GM23338 (cell line): ENCODE results near the gene SELENOS. TPM values are rescaled to one million over a fixed set of nuclear protein-coding genes. Genes with fewer than 3 reads are reported as not detected.

Source experiments
- ATAC-seq: fragments of 200-7000 bp; cut with Tn5 transposase; 3 replicates; pipeline ENCODE4 v1.9.1; 2020
- DNase-seq: peaks from one replicate; pipeline ENCODE4 v3.0.0-alpha.2; 2015; ENCODE audit warnings: low spot score
- H2AFZ ChIP-seq: fragments of 200-600 bp; sonication (generic); 2 replicates; pipeline ENCODE4 v1.8.0; 2016; ENCODE audit warnings: antibody characterized with exemption, mild to moderate bottlenecking, moderate library complexity
- H3F3A ChIP-seq: fragments of 200-600 bp; sonication (generic); replicated peaks from 2 replicates; pipeline ENCODE4 v1.8.0; 2017; ENCODE audit warnings: antibody characterized with exemption, mixed run types, low read depth
- H3K27ac ChIP-seq: fragments of 200-600 bp; sonication (generic); 2 replicates; pipeline ENCODE4 v1.6.1; 2016; ENCODE audit warnings: low read depth
- H3K27me3 ChIP-seq: fragments of 200-600 bp; sonication (generic); 2 replicates; pipeline ENCODE4 v1.8.0; 2016; ENCODE audit warnings: mild to moderate bottlenecking, mixed run types, moderate library complexity; ENCODE audit not compliant: insufficient read depth
- H3K36me3 ChIP-seq: fragments of 200-600 bp; sonication (generic); 2 replicates; pipeline ENCODE4 v1.8.0; 2016; ENCODE audit warnings: mild to moderate bottlenecking; ENCODE audit not compliant: insufficient read depth
- H3K4me1 ChIP-seq: fragments of 200-600 bp; sonication (generic); 2 replicates; pipeline ENCODE4 v1.8.0; 2016; ENCODE audit warnings: mild to moderate bottlenecking, moderate library complexity; ENCODE audit not compliant: insufficient read depth
- H3K4me2 ChIP-seq: fragments of 200-600 bp; sonication (generic); 2 replicates; pipeline ENCODE4 v1.7.1; 2017; ENCODE audit warnings: mixed run types
- H3K4me3 ChIP-seq: fragments of 200-600 bp; sonication (generic); 2 replicates; pipeline ENCODE4 v1.6.1; 2016; ENCODE audit warnings: mixed run types
- H3K79me2 ChIP-seq: fragments of 200-600 bp; sonication (generic); replicated peaks from 2 replicates; pipeline ENCODE4 v1.8.0; 2017; ENCODE audit warnings: mild to moderate bottlenecking; ENCODE audit not compliant: insufficient read depth
- H3K9me2 ChIP-seq: fragments of 200-600 bp; sonication (generic); 2 replicates; pipeline ENCODE4 v1.8.0; 2017; ENCODE audit not compliant: insufficient read depth
- H4K20me1 ChIP-seq: fragments of 200-600 bp; sonication (generic); replicated peaks from 2 replicates; pipeline ENCODE4 v1.8.0; 2017; ENCODE audit warnings: mild to moderate bottlenecking; ENCODE audit not compliant: insufficient read depth
- H3K27ac Mint-ChIP-seq: 2 replicates; pipeline ENCODE4 v1.8.0; 2020; ENCODE audit warnings: inconsistent platforms, mild to moderate bottlenecking, moderate library complexity, mixed read lengths
- H3K27me3 Mint-ChIP-seq: 3 replicates; pipeline ENCODE4 v1.8.0; 2022; ENCODE audit warnings: low read depth, mild to moderate bottlenecking, moderate library complexity, mixed read lengths, inconsistent platforms; ENCODE audit not compliant: insufficient read depth, poor library complexity
- H3K36me3 Mint-ChIP-seq: 3 replicates; pipeline ENCODE4 v1.8.0; 2021; ENCODE audit warnings: low read depth, mild to moderate bottlenecking, inconsistent platforms, moderate library complexity, mixed read lengths
- H3K4me1 Mint-ChIP-seq: 3 replicates; pipeline ENCODE4 v1.8.0; 2020; ENCODE audit warnings: mild to moderate bottlenecking, inconsistent platforms, mixed read lengths
- H3K4me3 Mint-ChIP-seq: 3 replicates; pipeline ENCODE4 v1.8.0; 2021; ENCODE audit warnings: moderate library complexity, mild to moderate bottlenecking, inconsistent platforms, mixed read lengths
- H3K9me3 Mint-ChIP-seq: 3 replicates; pipeline ENCODE4 v1.8.0; 2020; ENCODE audit warnings: moderate library complexity, mild to moderate bottlenecking, inconsistent platforms, mixed read lengths
- EZH2 ChIP-seq: fragments of 200-600 bp; sonication (generic); IDR thresholded peaks from one replicate; pipeline ENCODE4 v1.8.0; 2017; ENCODE audit warnings: antibody characterized with exemption, mild to moderate bottlenecking, low read depth; ENCODE audit not compliant: unreplicated experiment
- POLR2AphosphoS5 ChIP-seq: IDR thresholded peaks from 2 replicates; pipeline ENCODE4 v1.6.1; 2016; ENCODE audit warnings: antibody characterized with exemption, low read depth
- ZNF331 ChIP-seq: fragments of 250-450 bp; sonication (Bioruptor Pico); IDR thresholded peaks from 2 replicates; pipeline ENCODE4 v1.5.0; 2020; ENCODE audit warnings: low read depth, mild to moderate bottlenecking, moderate library complexity
- ZNF462 ChIP-seq: fragments of 250-450 bp; sonication (Bioruptor Pico); IDR thresholded peaks from 2 replicates; pipeline ENCODE4 v1.5.0; 2020; ENCODE audit warnings: mild to moderate bottlenecking, moderate library complexity
- polyA plus RNA-seq: library from polyadenylated mRNA; unstranded; fragments of >200 nt; fragmentation: Nextera tagmentation; extraction: Ambion mirVana; gene quantifications from 2 replicates; pipeline ENCODE4 v1.2.1, GENCODE V29; 2016
- total RNA-seq: library from RNA; depleted of rRNA; stranded (reverse); fragments of >200 nt; shearing (Covaris generic); gene quantifications from 2 replicates; pipeline ENCODE4 v1.2.3, GENCODE V29; 2014

The SELENOS gene
- total and polyA plus RNA-seq, 2 experiments from 2014 or later, result 37.0 to 106 TPM

GRCh38 chr15:101306341-101307047 is 29.2 kb upstream of the SELENOS start:
- no peaks in the 10 kb centered on the region for H3F3A ChIP-seq
- TF ChIP-seq ZNF331, result no peak
- TF ChIP-seq POLR2AphosphoS5, result no peak
- no peak for TF ChIP-seq ZNF462 (CRISPR knock-in tag)
- TF ChIP-seq EZH2, result no peak
- H3K27me3 ChIP-seq, result no peaks in the 10 kb centered on the region
- ATAC-seq, result no peak
- no peak overlapping the region for H3K4me2 ChIP-seq
- Mint-ChIP-seq H3K9me3 (no peaks in the 10 kb centered on the region), H3K4me1 (no peaks in the 10 kb centered on the region), H3K27me3 (peaks cover 1% of the 10 kb centered on the region), H3K4me3 (no peak overlapping the region), H3K27ac (no peak overlapping the region), H3K36me3 (no peaks in the 10 kb centered on the region)
- no peaks in the 10 kb centered on the region for H3K4me1 ChIP-seq
- no peaks in the 10 kb centered on the region for H3K36me3 ChIP-seq
- no peak overlapping the region for H3K4me3 ChIP-seq
- H3K27ac ChIP-seq, result no peak overlapping the region
- no peaks in the 10 kb centered on the region for H4K20me1 ChIP-seq
- H3K9me2 ChIP-seq, result no peaks in the 10 kb centered on the region
- DNase-seq, result no peak
- H3K79me2 ChIP-seq, result no peaks in the 10 kb centered on the region
- no peak overlapping the region for H2AFZ ChIP-seq

DNA sequence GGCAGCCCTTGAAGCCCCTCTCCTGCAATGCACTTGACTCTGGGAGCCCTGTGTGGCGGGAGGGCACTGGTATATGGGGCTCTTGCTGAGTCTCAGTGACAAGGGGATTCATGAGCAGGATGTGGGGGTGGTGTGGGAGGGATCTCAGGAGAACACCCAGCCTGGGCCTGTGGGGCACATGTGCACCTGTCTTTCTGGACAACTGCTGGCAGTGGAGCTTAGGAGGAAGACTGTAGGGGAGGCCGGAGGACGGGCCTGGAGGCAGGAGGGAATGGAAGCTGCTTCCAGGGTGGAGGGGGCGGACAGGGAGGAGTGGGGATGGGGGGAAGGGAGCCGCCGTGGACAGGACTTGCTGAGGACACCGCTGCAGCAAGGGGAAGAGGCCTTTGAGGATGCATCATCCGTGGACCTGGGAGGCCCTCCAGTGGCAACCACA is 28.6 kb upstream of the SELENOS start:
- no peak overlapping the region for H3K27ac ChIP-seq
- H4K20me1 ChIP-seq, result no peaks in the 10 kb centered on the region
- ATAC-seq, result no peak
- no peaks in the 10 kb centered on the region for H3K4me1 ChIP-seq
- H3K36me3 ChIP-seq, result no peaks in the 10 kb centered on the region
- DNase-seq, result no peak
- H3K4me3 Mint-ChIP-seq, result no peak overlapping the region
- H3K9me3 Mint-ChIP-seq, result no peaks in the 10 kb centered on the region
- no peak overlapping the region for H3K27ac Mint-ChIP-seq
- no peak overlapping the region for H2AFZ ChIP-seq
- TF ChIP-seq ZNF331 (no peak), POLR2AphosphoS5 (no peak)
- no peaks in the 10 kb centered on the region for H3K79me2 ChIP-seq
- H3F3A ChIP-seq, result no peaks in the 10 kb centered on the region
- no peaks in the 10 kb centered on the region for H3K36me3 Mint-ChIP-seq
- no peak overlapping the region for H3K4me2 ChIP-seq
- H3K27me3 Mint-ChIP-seq, result peaks cover 3% of the 10 kb centered on the region
- no peaks in the 10 kb centered on the region for H3K27me3 ChIP-seq
- no peaks in the 10 kb centered on the region for H3K9me2 ChIP-seq
- no peak overlapping the region for H3K4me3 ChIP-seq
- no peaks in the 10 kb centered on the region for H3K4me1 Mint-ChIP-seq
